COLO829 (cell line): ENCODE data around the gene CDS1.
"Not testable (repeated sequence)": the region's sequence is repeated elsewhere in the genome, so short reads cannot be mapped to it uniquely, and the experiment has no call there.

ENCODE experiments used
- DNase-seq: peaks from one replicate; pipeline ENCODE4 v3.0.0; 2012; ENCODE audit warnings: low spot score

The CDS1 gene

DNA sequence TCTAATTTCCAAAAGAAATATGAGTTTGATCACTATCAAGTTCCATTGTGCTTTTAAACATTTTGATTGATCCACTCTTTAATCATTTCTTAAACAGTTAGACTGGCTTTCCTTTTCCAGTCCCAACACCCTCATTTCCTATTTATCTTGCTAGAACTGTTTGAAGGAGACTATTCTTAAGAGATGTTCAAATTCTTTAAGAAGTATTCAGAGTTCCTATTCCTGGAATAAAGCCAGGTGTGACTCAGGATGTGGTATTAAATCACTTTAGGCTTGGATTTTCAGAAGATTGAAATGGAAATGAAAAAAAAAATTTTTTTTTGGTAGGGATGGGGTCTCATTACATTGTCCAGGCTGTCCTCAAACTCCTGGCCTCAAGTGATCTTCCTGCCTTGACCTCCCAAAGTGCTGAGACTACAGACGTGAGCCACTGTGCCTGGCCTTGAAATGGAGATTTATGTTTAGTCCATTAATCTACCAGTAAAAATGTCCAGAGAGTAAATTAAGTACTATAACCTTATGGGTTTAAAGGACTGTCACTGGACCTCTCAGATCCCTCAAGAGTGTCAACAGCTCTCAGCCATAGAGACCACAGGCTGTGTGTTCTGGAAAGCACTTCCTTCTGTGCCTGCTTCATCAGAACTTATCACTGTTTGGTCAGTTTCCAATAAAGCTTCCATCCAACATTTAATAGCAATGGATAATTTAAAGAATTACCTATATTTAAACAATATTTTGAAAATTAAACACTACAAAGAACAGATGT lies 90.7 kb downstream of the CDS1 start:
- peak; percentile 71 for DNase-seq

DNA sequence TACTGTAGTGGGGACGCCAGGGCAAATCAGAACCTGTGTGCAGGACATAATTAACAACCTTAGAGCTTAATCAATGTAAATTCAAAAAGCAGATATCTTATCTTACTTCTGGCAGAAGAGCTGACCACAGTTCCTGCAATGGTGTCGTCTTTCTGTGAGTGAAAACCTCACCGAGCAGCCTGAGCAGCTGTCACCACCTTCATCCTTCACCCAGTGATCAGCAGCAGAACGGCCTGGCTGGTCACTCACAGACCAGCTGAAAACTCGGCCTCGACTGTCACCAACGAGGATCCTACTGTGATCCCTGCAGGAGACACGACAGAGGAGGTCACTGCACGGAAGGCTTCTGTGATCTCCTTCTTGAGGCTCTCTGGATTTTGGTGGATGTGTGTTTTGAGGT lies 94.2 kb downstream of the CDS1 start:
- no peak for DNase-seq

- no peak for DNase-seq
These were observed 95.1 kb downstream of the CDS1 start for GRCh38 chr4:84677995-84678394.

GRCh38 chr4:84678976-84679744 lies 96.2 kb downstream of the CDS1 start:
- no peak for DNase-seq

GRCh38 chr4:84680956-84681355 lies 98.0 kb downstream of the CDS1 start:
- DNase-seq, result no peak

GRCh38 chr4:84681486-84682274 lies 98.8 kb downstream of the CDS1 start:
- peak; percentile 76 for DNase-seq

DNA sequence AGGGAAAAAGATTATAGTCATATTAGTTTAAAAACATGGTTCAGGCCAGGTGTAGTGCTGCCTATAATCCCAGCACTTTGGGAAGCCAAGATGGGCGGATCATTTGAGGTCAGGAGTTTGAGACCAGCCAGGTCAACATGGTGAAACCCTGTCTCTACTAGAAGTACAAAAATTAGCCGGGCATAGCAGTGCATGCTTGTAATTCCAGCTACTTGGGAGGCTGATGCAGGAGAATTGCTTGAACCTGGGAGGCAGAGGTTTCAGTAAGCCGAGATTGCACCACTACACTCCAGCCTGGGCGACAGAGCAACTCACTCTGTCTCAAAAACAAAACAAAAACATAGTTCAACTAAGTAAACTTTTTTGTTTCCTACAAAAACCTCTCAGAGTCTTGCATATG lies 99.7 kb downstream of the CDS1 start:
- not testable (repeated sequence) for DNase-seq

- DNase-seq, result no peak
These were observed 100.3 kb downstream of the CDS1 start for GRCh38 chr4:84683064-84683850.

- no peak for DNase-seq
These were observed 101.4 kb downstream of the CDS1 start for GRCh38 chr4:84684361-84684760.

DNA sequence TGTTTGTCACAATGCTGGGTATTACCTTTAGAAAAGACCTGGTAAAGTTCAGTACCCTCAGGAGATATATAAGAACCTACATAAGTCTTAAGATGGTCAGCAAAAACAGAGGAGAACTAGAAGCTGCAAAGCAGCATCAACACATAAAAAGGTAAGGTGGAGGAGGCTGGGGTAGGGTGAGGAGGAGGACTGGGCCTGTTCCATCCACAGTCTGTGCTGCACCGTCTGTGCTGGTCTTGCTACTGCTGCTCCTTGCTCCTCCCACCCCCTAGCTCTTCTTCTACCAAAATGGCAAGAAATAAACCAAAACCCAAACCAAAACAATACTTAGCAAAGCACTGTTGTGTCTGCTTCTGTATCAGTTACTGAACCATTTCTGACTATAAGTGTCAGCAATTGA lies 102.2 kb downstream of the CDS1 start:
- no peak for DNase-seq

GRCh38 chr4:84688605-84689004 lies 105.7 kb downstream of the CDS1 start:
- DNase-seq, result no peak

DNA sequence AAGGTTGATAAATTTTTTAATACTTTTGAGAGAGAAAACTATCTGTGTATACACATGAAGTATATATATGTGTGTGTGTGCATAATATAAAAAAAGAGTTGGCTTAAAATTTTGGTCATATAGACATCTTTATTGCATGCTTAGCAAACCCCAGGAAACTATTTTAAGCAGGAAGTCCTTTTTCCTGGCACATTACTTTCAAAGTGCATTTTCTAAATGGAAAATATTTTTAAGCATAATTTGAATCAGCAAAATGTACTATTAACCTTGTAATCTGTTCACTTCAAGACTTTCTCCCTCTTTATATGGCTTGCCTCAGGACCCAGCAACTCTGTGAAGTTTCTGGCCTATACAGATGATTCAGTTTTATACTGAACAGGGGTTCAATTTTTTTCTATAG lies 106.3 kb downstream of the CDS1 start:
- DNase-seq, result no peak

GRCh38 chr4:84690481-84690880 lies 107.6 kb downstream of the CDS1 start:
- DNase-seq, result no peak

- DNase-seq, result peak; percentile 93
These were observed 108.3 kb downstream of the CDS1 start for GRCh38 chr4:84691170-84691691.

DNA sequence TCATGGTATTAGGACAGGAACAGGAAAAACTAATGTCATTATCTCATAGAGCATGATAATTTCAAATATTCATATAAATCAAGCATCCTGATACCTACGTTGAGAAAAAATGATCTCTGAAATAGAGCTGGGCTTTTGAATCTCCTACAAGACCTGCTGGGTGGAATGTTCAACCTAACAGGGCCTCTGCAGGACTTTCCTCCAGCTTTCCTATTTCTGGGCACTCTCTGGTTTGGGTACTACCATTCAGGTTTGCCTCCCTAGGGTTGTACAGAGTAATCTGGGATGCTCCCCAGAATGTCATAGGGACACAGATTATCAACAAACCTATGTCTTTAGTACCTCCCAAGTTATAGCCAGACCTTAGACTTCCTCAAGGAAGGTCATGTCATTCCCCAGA lies 108.9 kb downstream of the CDS1 start:
- no peak for DNase-seq

DNA sequence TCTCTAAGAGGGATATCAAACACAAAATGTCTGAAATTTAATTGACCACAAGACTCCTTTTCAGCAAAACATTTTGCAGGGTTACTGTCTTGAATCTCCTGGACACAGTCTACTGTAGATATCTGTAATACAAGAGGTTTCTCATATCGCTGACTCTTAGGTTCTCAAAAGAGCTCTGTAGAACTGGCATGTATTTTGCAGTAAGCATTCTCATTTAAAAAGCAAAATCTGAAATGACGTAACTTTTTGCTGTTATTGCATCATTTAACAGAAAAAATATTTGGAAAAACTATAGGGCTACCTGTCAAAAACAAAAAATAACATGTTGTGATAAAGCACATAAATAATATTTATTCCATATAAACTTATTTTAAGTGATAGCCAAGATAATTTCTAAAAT lies 114.2 kb downstream of the CDS1 start:
- no peak for DNase-seq

GRCh38 chr4:84697615-84698201 lies 114.8 kb downstream of the CDS1 start:
- no peak for DNase-seq

DNA sequence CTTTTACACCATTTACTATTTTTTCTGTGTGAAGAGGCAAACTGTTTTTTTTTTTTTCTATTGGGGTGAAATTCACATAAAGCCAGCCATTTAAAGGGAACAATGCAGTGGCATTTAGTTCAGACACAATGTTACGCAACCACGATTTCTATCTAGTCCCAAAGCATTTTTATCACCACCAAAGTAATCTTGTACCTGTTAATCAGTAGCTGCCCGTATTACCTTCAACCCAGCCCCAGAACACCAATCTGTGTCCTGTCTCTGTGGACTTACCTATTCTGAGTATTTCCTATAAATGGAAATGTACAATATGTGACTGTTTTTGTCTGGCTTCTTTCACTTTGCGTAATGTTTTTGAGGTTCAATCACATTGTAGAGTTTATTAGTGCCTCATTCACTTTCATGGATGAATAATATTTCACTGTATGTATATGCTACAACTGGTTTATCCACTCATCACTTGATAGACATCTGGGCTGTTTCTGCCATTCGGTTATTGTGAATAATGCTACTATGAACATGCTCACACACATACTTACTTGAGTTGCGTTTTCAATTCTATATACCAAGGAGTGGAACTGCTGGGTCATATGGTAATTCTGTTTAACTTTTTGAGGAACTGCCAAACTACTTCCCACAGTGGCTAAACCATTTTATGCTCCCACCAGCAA lies 116.2 kb downstream of the CDS1 start:
- no peak for DNase-seq
